OCI-LY3 (cell line): ENCODE results near the gene DEGS2.

Experiments used
- H2AFZ ChIP-seq: fragments of 200-600, 300-600 bp; shearing (Covaris generic); 2 replicates; pipeline ENCODE4 v1.6.0; 2014; ENCODE audit warnings: antibody characterized with exemption, low read depth, low read length
- H3K27ac ChIP-seq: fragments of 200-600, 300-600 bp; sonication (generic); 2 replicates; pipeline ENCODE4 v1.5.1; 2014; ENCODE audit warnings: mild to moderate bottlenecking, low read length, moderate library complexity, mixed read lengths
- H3K27me3 ChIP-seq: fragments of 200-600, 300-600 bp; sonication (generic); 2 replicates; pipeline ENCODE4 v1.6.1; 2014; ENCODE audit warnings: low read depth, low read length, mixed read lengths
- H3K36me3 ChIP-seq: fragments of 200-600, 300-600 bp; sonication (generic); replicated peaks from 2 replicates; pipeline ENCODE3; 2014; ENCODE audit warnings: low read depth, low read length, mixed read lengths
- H3K4me1 ChIP-seq: fragments of 300-600, 200-600 bp; sonication (generic); 2 replicates; pipeline ENCODE4 v1.6.1; 2014; ENCODE audit warnings: low read length, mixed read lengths
- H3K4me2 ChIP-seq: fragments of 200-600, 300-600 bp; sonication (generic); 2 replicates; pipeline ENCODE4 v1.6.1; 2014; ENCODE audit warnings: low read length, mixed read lengths
- H3K4me3 ChIP-seq: fragments of 300-600, 200-600 bp; sonication (generic); 2 replicates; pipeline ENCODE4 v1.5.1; 2014; ENCODE audit warnings: antibody characterized with exemption, mild to moderate bottlenecking, low read length, moderate library complexity
- H3K79me2 ChIP-seq: fragments of 300-600, 200-600 bp; shearing (Covaris generic); 2 replicates; pipeline ENCODE4 v1.6.1; 2014; ENCODE audit warnings: mild to moderate bottlenecking, low read length, mixed read lengths
- H3K9ac ChIP-seq: fragments of 300-600, 200-600 bp; shearing (Covaris generic); 2 replicates; pipeline ENCODE4 v1.6.0; 2014; ENCODE audit warnings: mild to moderate bottlenecking, low read length, moderate library complexity
- H3K9me3 ChIP-seq: fragments of 200-600, 300-600 bp; shearing (Covaris generic); 2 replicates; pipeline ENCODE4 v1.6.1; 2014; ENCODE audit warnings: low read length, mixed read lengths; ENCODE audit not compliant: insufficient read depth
- H4K20me1 ChIP-seq: fragments of 200-600, 300-600 bp; sonication (generic); 2 replicates; pipeline ENCODE4 v1.6.1; 2016; ENCODE audit warnings: low read length, mixed read lengths; ENCODE audit not compliant: insufficient read depth
- EZH2phosphoT487 ChIP-seq: fragments of 200-600 bp; shearing (Covaris generic); IDR thresholded peaks from 2 replicates; pipeline ENCODE4 v1.6.1; 2018; ENCODE audit warnings: antibody characterized with exemption, mixed run types, low read depth
- TF ChIP-seq, protein P1 (sequence below): fragments of 200-600, 300-600 bp; sonication (generic); IDR thresholded peaks from 2 replicates; pipeline ENCODE4 v1.5.1; 2014; ENCODE audit warnings: antibody characterized with exemption, low read length, low read depth

The DEGS2 gene

DNA sequence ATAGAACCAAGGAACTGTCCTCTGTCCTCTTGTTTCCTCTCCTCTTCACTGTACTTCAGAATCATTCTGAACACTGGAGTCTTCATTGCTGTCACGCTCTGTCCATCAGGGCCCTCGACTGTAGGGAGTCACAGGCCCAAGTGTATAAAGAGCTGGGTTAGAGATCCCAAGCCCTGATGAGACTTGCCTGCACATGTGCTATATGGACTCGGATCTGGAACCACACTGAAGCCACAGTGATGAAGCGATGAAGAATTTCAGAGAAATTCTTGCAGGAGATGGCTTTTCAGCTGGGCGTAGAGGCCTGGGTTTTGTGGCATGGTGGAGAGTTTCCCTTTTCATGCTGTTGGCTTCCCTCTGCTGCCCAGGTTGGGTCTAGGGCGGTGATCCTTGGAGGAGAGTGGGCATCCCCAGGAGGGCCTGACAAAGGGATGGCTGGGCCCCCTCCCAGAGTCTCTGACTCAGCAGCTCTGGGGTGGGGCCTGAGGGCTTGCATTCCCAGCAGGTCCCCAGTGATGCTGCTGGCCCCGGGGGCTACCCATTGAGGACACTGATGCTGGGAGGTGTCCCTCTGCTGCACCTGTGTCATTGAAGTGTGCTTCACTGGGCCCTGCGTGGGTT is 39.9 kb upstream of the DEGS2 start:
- no peaks in the 10 kb centered on the region for H3K79me2 ChIP-seq
- no peaks in the 10 kb centered on the region for H3K9me3 ChIP-seq
- peaks cover 8% of the 10 kb centered on the region; the same call in 1 of the 2 replicates for H3K27me3 ChIP-seq
- no peak overlapping the region for H3K27ac ChIP-seq
- H3K4me2 ChIP-seq = no peak overlapping the region
- no peak overlapping the region for H2AFZ ChIP-seq
- H3K4me3 ChIP-seq = no peak overlapping the region
- no peaks in the 10 kb centered on the region for H4K20me1 ChIP-seq
- H3K36me3 ChIP-seq = no peaks in the 10 kb centered on the region
- TF ChIP-seq EZH2phosphoT487 = no peak
- TF ChIP-seq, protein P1, sequence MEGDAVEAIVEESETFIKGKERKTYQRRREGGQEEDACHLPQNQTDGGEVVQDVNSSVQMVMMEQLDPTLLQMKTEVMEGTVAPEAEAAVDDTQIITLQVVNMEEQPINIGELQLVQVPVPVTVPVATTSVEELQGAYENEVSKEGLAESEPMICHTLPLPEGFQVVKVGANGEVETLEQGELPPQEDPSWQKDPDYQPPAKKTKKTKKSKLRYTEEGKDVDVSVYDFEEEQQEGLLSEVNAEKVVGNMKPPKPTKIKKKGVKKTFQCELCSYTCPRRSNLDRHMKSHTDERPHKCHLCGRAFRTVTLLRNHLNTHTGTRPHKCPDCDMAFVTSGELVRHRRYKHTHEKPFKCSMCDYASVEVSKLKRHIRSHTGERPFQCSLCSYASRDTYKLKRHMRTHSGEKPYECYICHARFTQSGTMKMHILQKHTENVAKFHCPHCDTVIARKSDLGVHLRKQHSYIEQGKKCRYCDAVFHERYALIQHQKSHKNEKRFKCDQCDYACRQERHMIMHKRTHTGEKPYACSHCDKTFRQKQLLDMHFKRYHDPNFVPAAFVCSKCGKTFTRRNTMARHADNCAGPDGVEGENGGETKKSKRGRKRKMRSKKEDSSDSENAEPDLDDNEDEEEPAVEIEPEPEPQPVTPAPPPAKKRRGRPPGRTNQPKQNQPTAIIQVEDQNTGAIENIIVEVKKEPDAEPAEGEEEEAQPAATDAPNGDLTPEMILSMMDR = no peak
- no peak overlapping the region for H3K9ac ChIP-seq
- no peaks in the 10 kb centered on the region for H3K4me1 ChIP-seq

DNA sequence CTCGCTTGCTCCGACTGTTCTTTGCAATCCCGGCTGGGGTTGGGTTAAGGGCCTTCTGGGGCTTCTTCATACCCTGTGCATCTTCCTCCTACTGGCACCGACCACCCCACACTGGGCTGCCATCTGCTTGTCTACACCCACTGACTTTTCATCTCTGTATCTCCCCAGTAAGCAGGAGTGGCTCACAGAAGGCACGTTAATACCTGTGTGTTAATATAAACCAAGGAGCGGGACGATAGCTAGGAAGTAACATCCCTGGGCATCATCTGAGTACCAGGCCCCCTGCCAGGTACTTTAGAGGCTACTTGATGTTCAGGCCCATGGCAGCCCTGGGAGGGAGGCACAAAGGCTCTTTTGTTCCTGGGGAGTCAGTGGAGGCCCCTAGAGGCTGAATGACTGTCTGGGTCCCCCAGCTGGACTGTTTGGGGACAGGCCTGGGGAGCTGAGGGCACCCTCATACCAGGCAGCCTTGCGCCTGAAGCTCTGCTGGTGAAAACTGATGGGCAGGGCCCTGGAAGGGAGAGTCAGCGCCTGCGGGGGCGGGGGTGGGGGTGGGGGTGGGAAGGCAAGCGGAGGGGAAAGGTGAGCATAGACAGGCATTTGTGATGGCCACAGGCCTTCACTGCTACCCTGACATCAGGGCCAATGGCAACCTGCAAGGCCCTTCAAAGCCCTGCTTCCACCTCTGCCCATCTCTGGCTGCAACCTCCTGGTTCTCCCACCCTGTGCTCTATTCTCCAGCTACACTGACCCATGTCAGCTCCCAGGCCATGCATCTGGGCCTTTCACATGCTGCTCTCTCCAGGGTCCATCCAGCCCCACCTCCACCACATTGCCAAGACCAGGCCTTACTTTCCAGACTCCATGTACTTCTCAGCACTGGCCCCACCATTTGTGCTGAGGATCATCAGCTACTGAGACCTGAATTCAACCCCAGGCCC is 34.2 kb upstream of the DEGS2 start:
- Histone ChIP-seq H3K27me3 (no peaks in the 10 kb centered on the region), H3K36me3 (no peaks in the 10 kb centered on the region), H3K4me1 (peaks cover 9% of the 10 kb centered on the region), H3K9ac (peak overlapping the region; percentile 83), H3K4me2 (peak overlapping the region; percentile 97), H3K9me3 (no peaks in the 10 kb centered on the region), H3K27ac (peak overlapping the region; percentile 60), H3K79me2 (peaks cover 4% of the 10 kb centered on the region; the same call in 1 of the 2 replicates), H4K20me1 (no peaks in the 10 kb centered on the region), H3K4me3 (peak overlapping the region; percentile 79), H2AFZ (peak overlapping the region; percentile 78)
- TF ChIP-seq, protein P1 = no peak

DNA sequence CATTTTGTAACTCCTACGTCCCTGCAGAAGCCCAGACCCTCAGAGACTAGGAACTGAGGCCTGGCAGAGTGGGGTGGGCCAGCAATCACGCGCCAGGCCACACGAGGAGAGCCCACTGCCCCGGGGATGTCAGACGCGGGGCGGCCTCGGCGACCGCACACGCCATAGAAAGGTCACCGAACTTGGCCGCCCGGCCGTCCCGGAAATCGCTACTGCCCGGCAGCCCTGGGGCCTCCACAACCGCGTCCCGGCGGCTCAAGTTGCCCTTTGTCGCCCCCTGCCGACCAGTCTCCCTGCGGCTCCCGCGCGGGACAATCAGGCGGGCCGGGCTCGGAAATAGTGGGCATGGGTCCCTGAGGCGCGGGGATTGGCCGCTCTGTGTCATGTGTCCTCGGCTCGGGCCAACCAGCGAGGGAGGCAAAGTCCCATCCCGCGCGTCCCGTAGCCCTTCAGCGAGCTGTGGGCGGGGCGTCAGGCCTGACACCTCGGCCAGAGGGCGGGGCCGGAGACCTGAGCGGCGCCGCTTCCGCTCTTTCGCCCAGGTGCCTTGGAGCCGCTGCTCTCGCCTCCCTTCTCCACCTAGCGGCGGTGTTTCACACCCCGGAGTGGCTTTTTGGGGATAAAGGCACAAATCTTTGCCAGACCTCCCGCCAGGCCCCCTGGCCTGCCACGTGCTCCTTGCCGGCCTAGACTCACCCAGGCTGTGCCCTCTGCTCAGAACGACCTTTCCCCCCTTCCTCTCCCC is 33.4 kb upstream of the DEGS2 start:
- no peaks in the 10 kb centered on the region for H3K9me3 ChIP-seq
- no peaks in the 10 kb centered on the region for H3K27me3 ChIP-seq
- peak overlapping the region; percentile 78 for H2AFZ ChIP-seq
- H3K27ac ChIP-seq = peak overlapping the region; percentile 67
- H3K4me3 ChIP-seq = peak overlapping the region; percentile 90
- H3K4me1 ChIP-seq = peaks cover 9% of the 10 kb centered on the region
- H3K9ac ChIP-seq = peak overlapping the region; percentile 94
- no peaks in the 10 kb centered on the region for H3K36me3 ChIP-seq
- peaks cover 4% of the 10 kb centered on the region; the same call in 1 of the 2 replicates for H3K79me2 ChIP-seq
- peak overlapping the region; percentile 97 for H3K4me2 ChIP-seq
- H4K20me1 ChIP-seq = no peaks in the 10 kb centered on the region
- TF ChIP-seq EZH2phosphoT487 = no peak
- TF ChIP-seq, protein P1 = peak; percentile 69
